ENCODE measurements around the gene ATP10B.

ATP10B gene

GRCh38 chr5:160750938-160751657, 100.9 kb downstream of the ATP10B start:
- Histone ChIP-seq H3K4me3 (ENCODE audit: control insufficient read depth in 1 of 7, extremely low read depth in 1 of 7, insufficient read depth in 4 of 7, low read depth in 2 of 7, low read length in 6 of 7) (no peak overlapping the region), H3K27ac (ENCODE audit: insufficient read depth in 1 of 2, low read depth in 1 of 2, low read length in 2 of 2, poor library complexity in 1 of 2, severe bottlenecking in 2 of 2) (no peak overlapping the region), H3K27me3 (replicated peaks in 2 of 5; ENCODE audit: control insufficient read depth in 4 of 5, insufficient read depth in 5 of 5, low read length in 4 of 5) (no peaks in the 10 kb centered on the region), H3K4me1 (ENCODE audit: control extremely low read depth in 1 of 4, control insufficient read depth in 4 of 4, insufficient read depth in 4 of 4, low read length in 3 of 4) (no peaks in the 10 kb centered on the region), H3K36me3 (ENCODE audit: control insufficient read depth in 4 of 4, insufficient read depth in 4 of 4, low read length in 3 of 4) (no peaks in the 10 kb centered on the region), H3K9me3 (ENCODE audit: control extremely low read depth in 1 of 5, control insufficient read depth in 4 of 5, insufficient read depth in 2 of 5, low read depth in 1 of 5, low read length in 4 of 5) (no peaks in the 10 kb centered on the region)
- ChIA-PET CTCF (interaction anchor here (2.0 kb wide), 1 partner anchor 10 kb away, joined by 5 read pairs; no protein-coding TSS in a partner anchor), POLR2A (no interaction called here)
- 83% methylated on average over 4 of the region's 4 CpGs for WGBS (ENCODE audit: insufficient coverage)
- no peak for DNase-seq

- Histone ChIP-seq H3K36me3 (ENCODE audit: control insufficient read depth in 4 of 4, insufficient read depth in 4 of 4, low read length in 3 of 4) (no peaks in the 10 kb centered on the region), H3K27me3 (replicated peaks in 2 of 5; ENCODE audit: control insufficient read depth in 4 of 5, insufficient read depth in 5 of 5, low read length in 4 of 5) (no peaks in the 10 kb centered on the region), H3K4me3 (ENCODE audit: control insufficient read depth in 1 of 7, extremely low read depth in 1 of 7, insufficient read depth in 4 of 7, low read depth in 2 of 7, low read length in 6 of 7) (no peak overlapping the region), H3K27ac (ENCODE audit: insufficient read depth in 1 of 2, low read depth in 1 of 2, low read length in 2 of 2, poor library complexity in 1 of 2, severe bottlenecking in 2 of 2) (no peak overlapping the region), H3K9me3 (ENCODE audit: control extremely low read depth in 1 of 5, control insufficient read depth in 4 of 5, insufficient read depth in 2 of 5, low read depth in 1 of 5, low read length in 4 of 5) (no peaks in the 10 kb centered on the region), H3K4me1 (ENCODE audit: control extremely low read depth in 1 of 4, control insufficient read depth in 4 of 4, insufficient read depth in 4 of 4, low read length in 3 of 4) (no peaks in the 10 kb centered on the region)
- ChIA-PET POLR2A (no interaction called here), CTCF (interaction anchor here (1.2 kb wide), 1 partner anchor 9 kb away, joined by 3 read pairs; no protein-coding TSS in a partner anchor)
- WGBS (ENCODE audit: insufficient coverage) = 94% methylated on average over 4 of the region's 5 CpGs
- DNase-seq = no peak
Observed at GRCh38 chr5:160749682-160750081, 102.3 kb downstream of the ATP10B start.

GRCh38 chr5:160749026-160749425, 103.0 kb downstream of the ATP10B start:
- Histone ChIP-seq H3K27ac (ENCODE audit: insufficient read depth in 1 of 2, low read depth in 1 of 2, low read length in 2 of 2, poor library complexity in 1 of 2, severe bottlenecking in 2 of 2) (no peak overlapping the region), H3K36me3 (ENCODE audit: control insufficient read depth in 4 of 4, insufficient read depth in 4 of 4, low read length in 3 of 4) (no peaks in the 10 kb centered on the region), H3K4me3 (ENCODE audit: control insufficient read depth in 1 of 7, extremely low read depth in 1 of 7, insufficient read depth in 4 of 7, low read depth in 2 of 7, low read length in 6 of 7) (no peak overlapping the region), H3K4me1 (ENCODE audit: control extremely low read depth in 1 of 4, control insufficient read depth in 4 of 4, insufficient read depth in 4 of 4, low read length in 3 of 4) (no peaks in the 10 kb centered on the region), H3K27me3 (replicated peaks in 2 of 5; ENCODE audit: control insufficient read depth in 4 of 5, insufficient read depth in 5 of 5, low read length in 4 of 5) (no peaks in the 10 kb centered on the region), H3K9me3 (ENCODE audit: control extremely low read depth in 1 of 5, control insufficient read depth in 4 of 5, insufficient read depth in 2 of 5, low read depth in 1 of 5, low read length in 4 of 5) (no peaks in the 10 kb centered on the region)
- 100% methylated on average over 2 of the region's 3 CpGs for WGBS (ENCODE audit: insufficient coverage)
- POLR2A ChIA-PET = no interaction called here
- CTCF ChIA-PET = interaction anchor here (1.2 kb wide), 1 partner anchor 10 kb away, joined by 3 read pairs; no protein-coding TSS in a partner anchor
- DNase-seq = no peak

- ChIA-PET POLR2A (no interaction called here), CTCF (no interaction called here)
- H3K27ac ChIP-seq (ENCODE audit: insufficient read depth in 1 of 2, low read depth in 1 of 2, low read length in 2 of 2, poor library complexity in 1 of 2, severe bottlenecking in 2 of 2) = no peak overlapping the region
- DNase-seq = no peak
- H3K9me3 ChIP-seq (ENCODE audit: control extremely low read depth in 1 of 5, control insufficient read depth in 4 of 5, insufficient read depth in 2 of 5, low read depth in 1 of 5, low read length in 4 of 5) = no peaks in the 10 kb centered on the region
- no peaks in the 10 kb centered on the region for H3K36me3 ChIP-seq (ENCODE audit: control insufficient read depth in 4 of 4, insufficient read depth in 4 of 4, low read length in 3 of 4)
- H3K27me3 ChIP-seq (replicated peaks in 2 of 5; ENCODE audit: control insufficient read depth in 4 of 5, insufficient read depth in 5 of 5, low read length in 4 of 5) = no peaks in the 10 kb centered on the region
- 88% methylated on average over 6 of the region's 10 CpGs for WGBS (ENCODE audit: insufficient coverage)
- H3K4me1 ChIP-seq (ENCODE audit: control extremely low read depth in 1 of 4, control insufficient read depth in 4 of 4, insufficient read depth in 4 of 4, low read length in 3 of 4) = no peaks in the 10 kb centered on the region
- no peak overlapping the region for H3K4me3 ChIP-seq (ENCODE audit: control insufficient read depth in 1 of 7, extremely low read depth in 1 of 7, insufficient read depth in 4 of 7, low read depth in 2 of 7, low read length in 6 of 7)
Observed at GRCh38 chr5:160747987-160748386, 104.0 kb downstream of the ATP10B start.

GRCh38 chr5:160747559-160747958, 104.5 kb downstream of the ATP10B start:
- no peak overlapping the region for H3K4me3 ChIP-seq (ENCODE audit: control insufficient read depth in 1 of 7, extremely low read depth in 1 of 7, insufficient read depth in 4 of 7, low read depth in 2 of 7, low read length in 6 of 7)
- DNase-seq = no peak
- ChIA-PET CTCF (no interaction called here), POLR2A (no interaction called here)
- H3K27ac ChIP-seq (ENCODE audit: insufficient read depth in 1 of 2, low read depth in 1 of 2, low read length in 2 of 2, poor library complexity in 1 of 2, severe bottlenecking in 2 of 2) = no peak overlapping the region
- no peaks in the 10 kb centered on the region for H3K27me3 ChIP-seq (replicated peaks in 2 of 5; ENCODE audit: control insufficient read depth in 4 of 5, insufficient read depth in 5 of 5, low read length in 4 of 5)
- 100% methylated on average over 1 of the region's 1 CpG for WGBS (ENCODE audit: insufficient coverage)
- no peaks in the 10 kb centered on the region for H3K36me3 ChIP-seq (ENCODE audit: control insufficient read depth in 4 of 4, insufficient read depth in 4 of 4, low read length in 3 of 4)
- no peaks in the 10 kb centered on the region for H3K4me1 ChIP-seq (ENCODE audit: control extremely low read depth in 1 of 4, control insufficient read depth in 4 of 4, insufficient read depth in 4 of 4, low read length in 3 of 4)
- no peaks in the 10 kb centered on the region for H3K9me3 ChIP-seq (ENCODE audit: control extremely low read depth in 1 of 5, control insufficient read depth in 4 of 5, insufficient read depth in 2 of 5, low read depth in 1 of 5, low read length in 4 of 5)

- ChIA-PET CTCF (no interaction called here), POLR2A (no interaction called here)
- 75% methylated on average over 4 of the region's 7 CpGs for WGBS (ENCODE audit: insufficient coverage)
- no peak overlapping the region for H3K4me3 ChIP-seq (ENCODE audit: control insufficient read depth in 1 of 7, extremely low read depth in 1 of 7, insufficient read depth in 4 of 7, low read depth in 2 of 7, low read length in 6 of 7)
- no peak overlapping the region for H3K27ac ChIP-seq (ENCODE audit: insufficient read depth in 1 of 2, low read depth in 1 of 2, low read length in 2 of 2, poor library complexity in 1 of 2, severe bottlenecking in 2 of 2)
- DNase-seq = no peak
- H3K36me3 ChIP-seq (ENCODE audit: control insufficient read depth in 4 of 4, insufficient read depth in 4 of 4, low read length in 3 of 4) = no peaks in the 10 kb centered on the region
- H3K27me3 ChIP-seq (replicated peaks in 2 of 5; ENCODE audit: control insufficient read depth in 4 of 5, insufficient read depth in 5 of 5, low read length in 4 of 5) = no peaks in the 10 kb centered on the region
- no peaks in the 10 kb centered on the region for H3K9me3 ChIP-seq (ENCODE audit: control extremely low read depth in 1 of 5, control insufficient read depth in 4 of 5, insufficient read depth in 2 of 5, low read depth in 1 of 5, low read length in 4 of 5)
- H3K4me1 ChIP-seq (ENCODE audit: control extremely low read depth in 1 of 4, control insufficient read depth in 4 of 4, insufficient read depth in 4 of 4, low read length in 3 of 4) = no peaks in the 10 kb centered on the region
Observed at GRCh38 chr5:160744268-160745101, 107.5 kb downstream of the ATP10B start.

- no peak overlapping the region for H3K4me3 ChIP-seq (ENCODE audit: control insufficient read depth in 1 of 7, extremely low read depth in 1 of 7, insufficient read depth in 4 of 7, low read depth in 2 of 7, low read length in 6 of 7)
- WGBS (ENCODE audit: insufficient coverage) = 100% methylated on average over 1 of the region's 3 CpGs
- H3K36me3 ChIP-seq (ENCODE audit: control insufficient read depth in 4 of 4, insufficient read depth in 4 of 4, low read length in 3 of 4) = no peaks in the 10 kb centered on the region
- H3K27ac ChIP-seq (ENCODE audit: insufficient read depth in 1 of 2, low read depth in 1 of 2, low read length in 2 of 2, poor library complexity in 1 of 2, severe bottlenecking in 2 of 2) = no peak overlapping the region
- H3K4me1 ChIP-seq (ENCODE audit: control extremely low read depth in 1 of 4, control insufficient read depth in 4 of 4, insufficient read depth in 4 of 4, low read length in 3 of 4) = no peaks in the 10 kb centered on the region
- H3K9me3 ChIP-seq (ENCODE audit: control extremely low read depth in 1 of 5, control insufficient read depth in 4 of 5, insufficient read depth in 2 of 5, low read depth in 1 of 5, low read length in 4 of 5) = no peaks in the 10 kb centered on the region
- DNase-seq = no peak
- ChIA-PET CTCF (no interaction called here), POLR2A (interaction anchor here (0.6 kb wide), 1 partner anchor 23 kb away, joined by 3 read pairs; no protein-coding TSS in a partner anchor)
- H3K27me3 ChIP-seq (replicated peaks in 2 of 5; ENCODE audit: control insufficient read depth in 4 of 5, insufficient read depth in 5 of 5, low read length in 4 of 5) = no peaks in the 10 kb centered on the region
Observed at GRCh38 chr5:160743027-160743426, 109.0 kb downstream of the ATP10B start.
